T-helper 9 cell (primary cell): ENCODE results near the gene TSNAX.

Experiments used
- DNase-seq: peaks from one replicate; pipeline ENCODE4 v3.0.0-alpha.2; 2020

Gene TSNAX

GRCh38 chr1:231518485-231519034, 9.9 kb upstream of the TSNAX start:
- DNase-seq, result no peak

GRCh38 chr1:231519166-231519565, 9.3 kb upstream of the TSNAX start:
- no peak for DNase-seq

- no peak for DNase-seq
Observed at GRCh38 chr1:231522038-231522437, 6.4 kb upstream of the TSNAX start.

- DNase-seq, result no peak
Observed at GRCh38 chr1:231522931-231523642, 5.4 kb upstream of the TSNAX start.

GRCh38 chr1:231523816-231524215, 4.7 kb upstream of the TSNAX start:
- no peak for DNase-seq

- DNase-seq, result no peak
Observed at GRCh38 chr1:231526536-231526935, 1.9 kb upstream of the TSNAX start.

GRCh38 chr1:231527586-231528171, 790 bp upstream of the TSNAX start:
- no peak for DNase-seq

- DNase-seq, result no peak
Observed at GRCh38 chr1:231533240-231533639, 4.8 kb downstream of the TSNAX start.

- no peak for DNase-seq
Observed at GRCh38 chr1:231534703-231535159, 6.3 kb downstream of the TSNAX start.

- no peak for DNase-seq
Observed at GRCh38 chr1:231536099-231536498, 7.6 kb downstream of the TSNAX start.

- no peak for DNase-seq
Observed at GRCh38 chr1:231540847-231541246, 12.4 kb downstream of the TSNAX start.

GRCh38 chr1:231541842-231542241, 13.4 kb downstream of the TSNAX start:
- DNase-seq, result no peak

GRCh38 chr1:231544943-231545592, 16.6 kb downstream of the TSNAX start:
- DNase-seq, result no peak

- no peak for DNase-seq
Observed at GRCh38 chr1:231546693-231547092, 18.2 kb downstream of the TSNAX start.

- no peak for DNase-seq
Observed at GRCh38 chr1:231549733-231550447, 21.4 kb downstream of the TSNAX start.

- DNase-seq, result no peak
Observed at GRCh38 chr1:231550448-231550781, 21.9 kb downstream of the TSNAX start.

GRCh38 chr1:231553320-231553719, 24.9 kb downstream of the TSNAX start:
- DNase-seq, result no peak

- DNase-seq, result no peak
Observed at GRCh38 chr1:231554969-231555368, 26.5 kb downstream of the TSNAX start.

GRCh38 chr1:231557411-231557810, 28.9 kb downstream of the TSNAX start:
- no peak for DNase-seq

- no peak for DNase-seq
Observed at GRCh38 chr1:231557898-231558707, 29.6 kb downstream of the TSNAX start.

GRCh38 chr1:231558708-231559185, 30.3 kb downstream of the TSNAX start:
- no peak for DNase-seq
